DOHH2 (cell line): Measurements from ENCODE around the gene GPC6.

ENCODE experiments used
- EZH2phosphoT487 ChIP-seq: fragments of 200-600 bp; sonication (generic); IDR thresholded peaks from 2 replicates; pipeline ENCODE4 v1.6.1; 2017; ENCODE audit warnings: borderline replicate concordance, mild to moderate bottlenecking, antibody characterized with exemption, low read length, moderate library complexity, mixed read lengths
- TF ChIP-seq, protein P1 (sequence below): fragments of 200-600 bp; sonication (generic); IDR thresholded peaks from one replicate; pipeline ENCODE4 v1.5.1; 2014; ENCODE audit warnings: antibody characterized with exemption, mild to moderate bottlenecking, low read depth, low read length; ENCODE audit not compliant: poor library complexity, severe bottlenecking

DNA sequence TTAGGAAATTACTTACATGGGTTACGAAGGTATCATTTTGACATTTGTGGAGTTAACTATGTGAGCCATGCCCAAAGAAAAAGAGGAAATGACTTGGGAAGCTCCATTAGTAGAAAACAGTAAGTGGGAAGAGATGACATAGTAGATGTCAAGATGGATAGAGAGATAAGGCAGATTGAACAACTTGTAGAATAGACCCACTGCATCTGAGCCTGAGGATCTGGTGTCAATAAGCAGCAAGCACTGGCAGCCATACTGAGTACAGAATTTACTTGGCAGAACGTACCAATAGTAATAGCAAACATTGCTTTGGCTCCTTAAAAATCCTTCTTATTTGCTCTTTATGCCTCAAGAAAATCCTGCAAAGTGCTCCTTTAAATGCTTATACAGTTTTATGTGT, 203.8 kb downstream of the GPC6 start:
- TF ChIP-seq, protein P1, sequence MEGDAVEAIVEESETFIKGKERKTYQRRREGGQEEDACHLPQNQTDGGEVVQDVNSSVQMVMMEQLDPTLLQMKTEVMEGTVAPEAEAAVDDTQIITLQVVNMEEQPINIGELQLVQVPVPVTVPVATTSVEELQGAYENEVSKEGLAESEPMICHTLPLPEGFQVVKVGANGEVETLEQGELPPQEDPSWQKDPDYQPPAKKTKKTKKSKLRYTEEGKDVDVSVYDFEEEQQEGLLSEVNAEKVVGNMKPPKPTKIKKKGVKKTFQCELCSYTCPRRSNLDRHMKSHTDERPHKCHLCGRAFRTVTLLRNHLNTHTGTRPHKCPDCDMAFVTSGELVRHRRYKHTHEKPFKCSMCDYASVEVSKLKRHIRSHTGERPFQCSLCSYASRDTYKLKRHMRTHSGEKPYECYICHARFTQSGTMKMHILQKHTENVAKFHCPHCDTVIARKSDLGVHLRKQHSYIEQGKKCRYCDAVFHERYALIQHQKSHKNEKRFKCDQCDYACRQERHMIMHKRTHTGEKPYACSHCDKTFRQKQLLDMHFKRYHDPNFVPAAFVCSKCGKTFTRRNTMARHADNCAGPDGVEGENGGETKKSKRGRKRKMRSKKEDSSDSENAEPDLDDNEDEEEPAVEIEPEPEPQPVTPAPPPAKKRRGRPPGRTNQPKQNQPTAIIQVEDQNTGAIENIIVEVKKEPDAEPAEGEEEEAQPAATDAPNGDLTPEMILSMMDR = no peak
- no peak for TF ChIP-seq EZH2phosphoT487
